ENCODE results near the gene TSPEAR. TPM values are rescaled to one million over a fixed set of nuclear protein-coding genes. Genes with fewer than 3 reads are reported as not detected.

The TSPEAR gene
- total RNA-seq, 1 donor, result not detected

GRCh38 chr21:44462834-44463200 is 248.6 kb downstream of the TSPEAR start:
- no peak for TF ChIP-seq CTCF (IDR thresholded peaks at IDR 0.05; ENCODE audit: extremely low read depth, low read depth, low read length)
- Histone ChIP-seq H3K4me2 (ENCODE audit: insufficient read depth, low read length) (no peak overlapping the region), H3K79me2 (ENCODE audit: insufficient read depth, low read length) (no peaks in the 10 kb centered on the region), H3K4me3 (ENCODE audit: insufficient read depth, low read length) (no peak overlapping the region), H3K9me3 (ENCODE audit: low read depth, low read length) (no peaks in the 10 kb centered on the region), H2AFZ (ENCODE audit: low read length) (no peak overlapping the region), H3K27ac (ENCODE audit: low read depth, low read length) (no peak overlapping the region), H3K27me3 (ENCODE audit: insufficient read depth, low read length) (no peaks in the 10 kb centered on the region), H3K4me1 (ENCODE audit: insufficient read depth, low read length) (no peaks in the 10 kb centered on the region), H4K20me1 (ENCODE audit: insufficient read depth, low read length) (no peaks in the 10 kb centered on the region), H3K36me3 (ENCODE audit: insufficient read depth, low read length) (no peaks in the 10 kb centered on the region)
- peak; percentile 13 for DNase-seq (ENCODE audit: insufficient read length, low spot score, missing footprints)

- Histone ChIP-seq H3K36me3 (ENCODE audit: insufficient read depth, low read length) (no peaks in the 10 kb centered on the region), H3K4me2 (ENCODE audit: insufficient read depth, low read length) (no peak overlapping the region), H3K27me3 (ENCODE audit: insufficient read depth, low read length) (no peaks in the 10 kb centered on the region), H3K27ac (ENCODE audit: low read depth, low read length) (no peak overlapping the region), H4K20me1 (ENCODE audit: insufficient read depth, low read length) (no peaks in the 10 kb centered on the region), H3K4me1 (ENCODE audit: insufficient read depth, low read length) (no peaks in the 10 kb centered on the region), H2AFZ (ENCODE audit: low read length) (no peak overlapping the region), H3K9me3 (ENCODE audit: low read depth, low read length) (no peaks in the 10 kb centered on the region), H3K79me2 (ENCODE audit: insufficient read depth, low read length) (no peaks in the 10 kb centered on the region), H3K4me3 (ENCODE audit: insufficient read depth, low read length) (no peak overlapping the region)
- peak; percentile 66 for DNase-seq (ENCODE audit: insufficient read length, low spot score, missing footprints)
- no peak for TF ChIP-seq CTCF (IDR thresholded peaks at IDR 0.05; ENCODE audit: extremely low read depth, low read depth, low read length)
These were observed 249.1 kb downstream of the TSPEAR start for GRCh38 chr21:44462086-44462833.

- no peak overlapping the region for H3K27ac ChIP-seq (ENCODE audit: low read depth, low read length)
- no peaks in the 10 kb centered on the region for H3K27me3 ChIP-seq (ENCODE audit: insufficient read depth, low read length)
- no peak overlapping the region for H3K4me2 ChIP-seq (ENCODE audit: insufficient read depth, low read length)
- no peak overlapping the region for H3K4me3 ChIP-seq (ENCODE audit: insufficient read depth, low read length)
- no peak overlapping the region for H2AFZ ChIP-seq (ENCODE audit: low read length)
- no peaks in the 10 kb centered on the region for H3K79me2 ChIP-seq (ENCODE audit: insufficient read depth, low read length)
- H3K36me3 ChIP-seq (ENCODE audit: insufficient read depth, low read length), result no peaks in the 10 kb centered on the region
- peak; percentile 80 for DNase-seq (ENCODE audit: insufficient read length, low spot score, missing footprints)
- TF ChIP-seq CTCF (IDR thresholded peaks at IDR 0.05; ENCODE audit: extremely low read depth, low read depth, low read length), result peak; percentile 12
- H3K4me1 ChIP-seq (ENCODE audit: insufficient read depth, low read length), result no peaks in the 10 kb centered on the region
- H4K20me1 ChIP-seq (ENCODE audit: insufficient read depth, low read length), result no peaks in the 10 kb centered on the region
- no peaks in the 10 kb centered on the region for H3K9me3 ChIP-seq (ENCODE audit: low read depth, low read length)
These were observed 249.8 kb downstream of the TSPEAR start for GRCh38 chr21:44461464-44462001.

GRCh38 chr21:44461005-44461404 is 250.4 kb downstream of the TSPEAR start:
- H3K27me3 ChIP-seq (ENCODE audit: insufficient read depth, low read length), result no peaks in the 10 kb centered on the region
- no peaks in the 10 kb centered on the region for H4K20me1 ChIP-seq (ENCODE audit: insufficient read depth, low read length)
- peak; percentile 80 for DNase-seq (ENCODE audit: insufficient read length, low spot score, missing footprints)
- no peaks in the 10 kb centered on the region for H3K9me3 ChIP-seq (ENCODE audit: low read depth, low read length)
- H3K36me3 ChIP-seq (ENCODE audit: insufficient read depth, low read length), result no peaks in the 10 kb centered on the region
- no peaks in the 10 kb centered on the region for H3K79me2 ChIP-seq (ENCODE audit: insufficient read depth, low read length)
- no peak overlapping the region for H3K4me3 ChIP-seq (ENCODE audit: insufficient read depth, low read length)
- H3K27ac ChIP-seq (ENCODE audit: low read depth, low read length), result no peak overlapping the region
- H3K4me2 ChIP-seq (ENCODE audit: insufficient read depth, low read length), result no peak overlapping the region
- no peak for TF ChIP-seq CTCF (IDR thresholded peaks at IDR 0.05; ENCODE audit: extremely low read depth, low read depth, low read length)
- no peaks in the 10 kb centered on the region for H3K4me1 ChIP-seq (ENCODE audit: insufficient read depth, low read length)
- H2AFZ ChIP-seq (ENCODE audit: low read length), result no peak overlapping the region

Data from osteoblast (primary cell).